Central memory CD8-positive, alpha-beta T cell (primary cell): ENCODE data around the gene TMPRSS5.

Experiments
- ATAC-seq: fragments of 150-1000 bp; cut with Tn5 transposase; replicated peaks from 2 replicates; pipeline ENCODE4 v1.10.0; 2022; ENCODE audit warnings: mild to moderate bottlenecking, moderate FRiP score, moderate number of reproducible peaks; ENCODE audit not compliant: poor library complexity, severe bottlenecking; ENCODE audit errors: extremely low read depth
- DNase-seq, 2 donors: peaks; one replicate each; pipeline ENCODE4 v3.0.0; 2021; ENCODE audit warnings: low spot score in 2 of 2
- H3K27ac Mint-ChIP-seq: one replicate; pipeline ENCODE4 v1.8.0; 2022; ENCODE audit warnings: low read depth, mild to moderate bottlenecking, moderate library complexity, mixed read lengths
- H3K27me3 Mint-ChIP-seq: one replicate; pipeline ENCODE4 v1.8.0; 2022; ENCODE audit warnings: mixed read lengths
- H3K36me3 Mint-ChIP-seq: one replicate; pipeline ENCODE4 v1.8.0; 2022; ENCODE audit warnings: mild to moderate bottlenecking, moderate library complexity, mixed read lengths; ENCODE audit not compliant: insufficient read depth
- H3K4me1 Mint-ChIP-seq: one replicate; pipeline ENCODE4 v1.8.0; 2022; ENCODE audit warnings: mixed read lengths
- H3K4me3 Mint-ChIP-seq: one replicate; pipeline ENCODE4 v1.8.0; 2022; ENCODE audit warnings: mild to moderate bottlenecking, moderate library complexity, mixed read lengths
- H3K9me3 Mint-ChIP-seq: one replicate; pipeline ENCODE4 v1.8.0; 2022; ENCODE audit warnings: mixed read lengths

TMPRSS5 gene

GRCh38 chr11:113705871-113706655, at the start of gene TMPRSS5:
TSS of gene TMPRSS5 (minus strand) at chr11:113706308. CDS start at chr11:113706224, 84 bp downstream.
- Mint-ChIP-seq H3K36me3 (peaks cover 3% of the 10 kb centered on the region), H3K9me3 (peaks cover 18% of the 10 kb centered on the region), H3K27me3 (no peaks in the 10 kb centered on the region), H3K4me1 (no peaks in the 10 kb centered on the region), H3K27ac (no peak within 1 kb of the TSS), H3K4me3 (no peak within 1 kb of the TSS)
- no peak for DNase-seq
- no peak for ATAC-seq

GRCh38 chr11:113752932-113753331, 46.8 kb upstream of the TMPRSS5 start:
- DNase-seq (no peak), ATAC-seq (no peak)
- H3K27me3 Mint-ChIP-seq = no peaks in the 10 kb centered on the region
- H3K27ac Mint-ChIP-seq = no peak overlapping the region
- H3K4me3 Mint-ChIP-seq = no peak overlapping the region
- H3K9me3 Mint-ChIP-seq = no peaks in the 10 kb centered on the region
- H3K4me1 Mint-ChIP-seq = no peaks in the 10 kb centered on the region
- peaks cover 26% of the 10 kb centered on the region for H3K36me3 Mint-ChIP-seq

- H3K4me3 Mint-ChIP-seq = no peak overlapping the region
- ATAC-seq = no peak
- H3K4me1 Mint-ChIP-seq = no peaks in the 10 kb centered on the region
- no peaks in the 10 kb centered on the region for H3K9me3 Mint-ChIP-seq
- DNase-seq = no peak
- no peaks in the 10 kb centered on the region for H3K27me3 Mint-ChIP-seq
- H3K36me3 Mint-ChIP-seq = peaks cover 34% of the 10 kb centered on the region
- no peak overlapping the region for H3K27ac Mint-ChIP-seq
These were observed 30.2 kb upstream of the TMPRSS5 start for GRCh38 chr11:113736323-113736722.

- H3K4me3 Mint-ChIP-seq = no peak overlapping the region
- H3K27me3 Mint-ChIP-seq = no peaks in the 10 kb centered on the region
- ATAC-seq (no peak), DNase-seq (no peak)
- no peak overlapping the region for H3K27ac Mint-ChIP-seq
- H3K4me1 Mint-ChIP-seq = no peaks in the 10 kb centered on the region
- H3K9me3 Mint-ChIP-seq = no peaks in the 10 kb centered on the region
- H3K36me3 Mint-ChIP-seq = peaks cover 14% of the 10 kb centered on the region
These were observed 26.0 kb upstream of the TMPRSS5 start for GRCh38 chr11:113732092-113732491.

GRCh38 chr11:113730887-113731726, 25.0 kb upstream of the TMPRSS5 start:
- DNase-seq (no peak), ATAC-seq (no peak)
- Mint-ChIP-seq H3K36me3 (peaks cover 6% of the 10 kb centered on the region), H3K4me3 (no peak overlapping the region), H3K9me3 (no peaks in the 10 kb centered on the region), H3K27ac (no peak overlapping the region), H3K4me1 (no peaks in the 10 kb centered on the region), H3K27me3 (no peaks in the 10 kb centered on the region)

- Mint-ChIP-seq H3K27ac (peak overlapping the region; percentile 1), H3K9me3 (no peaks in the 10 kb centered on the region), H3K36me3 (peaks cover 6% of the 10 kb centered on the region), H3K4me3 (no peak overlapping the region), H3K27me3 (no peaks in the 10 kb centered on the region), H3K4me1 (no peaks in the 10 kb centered on the region)
- ATAC-seq (no peak), DNase-seq (no peak)
These were observed 23.3 kb upstream of the TMPRSS5 start for GRCh38 chr11:113729456-113729855.

- H3K9me3 Mint-ChIP-seq = no peaks in the 10 kb centered on the region
- DNase-seq (no peak), ATAC-seq (no peak)
- H3K27me3 Mint-ChIP-seq = no peaks in the 10 kb centered on the region
- no peak overlapping the region for H3K4me3 Mint-ChIP-seq
- no peaks in the 10 kb centered on the region for H3K4me1 Mint-ChIP-seq
- H3K27ac Mint-ChIP-seq = no peak overlapping the region
- peaks cover 2% of the 10 kb centered on the region for H3K36me3 Mint-ChIP-seq
These were observed 22.7 kb upstream of the TMPRSS5 start for GRCh38 chr11:113728814-113729213.

- H3K27ac Mint-ChIP-seq = no peak overlapping the region
- ATAC-seq = no peak
These were observed 19.8 kb upstream of the TMPRSS5 start for GRCh38 chr11:113725913-113726312.

GRCh38 chr11:113725407-113725806, 19.3 kb upstream of the TMPRSS5 start:
- Mint-ChIP-seq H3K9me3 (no peaks in the 10 kb centered on the region), H3K27ac (no peak overlapping the region), H3K27me3 (no peaks in the 10 kb centered on the region), H3K4me3 (no peak overlapping the region), H3K4me1 (no peaks in the 10 kb centered on the region), H3K36me3 (peaks cover 2% of the 10 kb centered on the region)
- DNase-seq (no peak), ATAC-seq (no peak)

More at GRCh38 chr11:113725913-113726312, 19.8 kb upstream of the TMPRSS5 start:
- Mint-ChIP-seq H3K27me3 (no peaks in the 10 kb centered on the region), H3K4me1 (no peaks in the 10 kb centered on the region), H3K9me3 (no peaks in the 10 kb centered on the region), H3K36me3 (peaks cover 3% of the 10 kb centered on the region), H3K4me3 (no peak overlapping the region)
- no peak for DNase-seq

- H3K27ac Mint-ChIP-seq = no peak overlapping the region
- H3K4me1 Mint-ChIP-seq = no peaks in the 10 kb centered on the region
- H3K27me3 Mint-ChIP-seq = no peaks in the 10 kb centered on the region
- H3K9me3 Mint-ChIP-seq = no peaks in the 10 kb centered on the region
- no peak overlapping the region for H3K4me3 Mint-ChIP-seq
- peaks cover 2% of the 10 kb centered on the region for H3K36me3 Mint-ChIP-seq
- DNase-seq = no peak
- no peak for ATAC-seq
These were observed 18.7 kb upstream of the TMPRSS5 start for GRCh38 chr11:113724778-113725177.

GRCh38 chr11:113723787-113724186, 17.7 kb upstream of the TMPRSS5 start:
- H3K4me3 Mint-ChIP-seq = no peak overlapping the region
- no peaks in the 10 kb centered on the region for H3K4me1 Mint-ChIP-seq
- no peaks in the 10 kb centered on the region for H3K9me3 Mint-ChIP-seq
- no peak overlapping the region for H3K27ac Mint-ChIP-seq
- ATAC-seq (no peak), DNase-seq (no peak)
- H3K27me3 Mint-ChIP-seq = no peaks in the 10 kb centered on the region
- peaks cover 2% of the 10 kb centered on the region for H3K36me3 Mint-ChIP-seq

GRCh38 chr11:113722934-113723333, 16.8 kb upstream of the TMPRSS5 start:
- ATAC-seq (no peak), DNase-seq (no peak)
- Mint-ChIP-seq H3K4me1 (no peaks in the 10 kb centered on the region), H3K27me3 (no peaks in the 10 kb centered on the region), H3K27ac (no peak overlapping the region), H3K9me3 (no peaks in the 10 kb centered on the region), H3K4me3 (no peak overlapping the region), H3K36me3 (peaks cover 2% of the 10 kb centered on the region)

GRCh38 chr11:113722221-113722620, 16.1 kb upstream of the TMPRSS5 start:
- Mint-ChIP-seq H3K9me3 (no peaks in the 10 kb centered on the region), H3K4me3 (no peak overlapping the region), H3K4me1 (no peaks in the 10 kb centered on the region), H3K27me3 (no peaks in the 10 kb centered on the region), H3K27ac (no peak overlapping the region), H3K36me3 (peaks cover 4% of the 10 kb centered on the region)
- ATAC-seq = no peak
- DNase-seq = no peak
